Measurements from ENCODE around the gene STAC3.

The STAC3 gene

DNA sequence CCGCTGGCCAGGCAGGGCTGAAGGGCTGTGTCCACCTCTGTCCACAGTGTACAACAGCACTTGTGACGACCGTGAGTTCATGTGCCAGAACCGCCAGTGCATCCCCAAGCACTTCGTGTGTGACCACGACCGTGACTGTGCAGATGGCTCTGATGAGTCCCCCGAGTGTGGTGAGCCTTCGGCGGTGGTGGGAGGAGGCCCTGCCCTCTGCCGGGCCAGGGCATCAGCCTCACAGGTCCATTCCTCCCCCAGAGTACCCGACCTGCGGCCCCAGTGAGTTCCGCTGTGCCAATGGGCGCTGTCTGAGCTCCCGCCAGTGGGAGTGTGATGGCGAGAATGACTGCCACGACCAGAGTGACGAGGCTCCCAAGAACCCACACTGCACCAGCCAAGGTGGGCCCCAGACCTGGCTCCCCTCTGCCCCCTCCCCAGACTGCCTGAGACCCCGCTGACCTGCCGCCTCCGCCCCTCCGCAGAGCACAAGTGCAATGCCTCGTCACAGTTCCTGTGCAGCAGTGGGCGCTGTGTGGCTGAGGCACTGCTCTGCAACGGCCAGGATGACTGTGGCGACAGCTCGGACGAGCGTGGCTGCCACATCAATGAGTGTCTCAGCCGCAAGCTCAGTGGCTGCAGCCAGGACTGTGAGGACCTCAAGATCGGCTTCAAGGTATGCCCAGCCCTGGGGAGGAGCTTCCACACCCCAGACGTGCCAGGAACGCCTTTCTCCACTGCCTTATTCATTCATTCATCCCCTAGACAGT, 55.2 kb downstream of the STAC3 start:
- no peak for DNase-seq (ENCODE audit: extremely low read depth in 1 of 2, low read depth in 1 of 2)

DNA sequence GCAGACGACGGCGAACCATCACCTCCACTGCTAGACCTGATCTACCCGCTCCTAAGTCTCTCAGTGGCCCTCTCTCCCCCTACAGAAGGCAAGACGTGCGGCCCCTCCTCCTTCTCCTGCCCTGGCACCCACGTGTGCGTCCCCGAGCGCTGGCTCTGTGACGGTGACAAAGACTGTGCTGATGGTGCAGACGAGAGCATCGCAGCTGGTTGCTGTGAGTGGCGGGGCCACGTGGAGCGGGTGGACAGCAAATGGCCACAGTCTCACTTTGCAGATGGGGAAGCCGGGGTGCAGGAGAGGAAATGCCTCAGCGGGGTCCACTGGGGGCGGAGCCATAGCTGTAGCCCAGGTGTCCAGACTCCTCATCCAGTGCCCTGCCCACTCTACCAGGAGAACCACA, 55.8 kb downstream of the STAC3 start:
- no peak for DNase-seq (ENCODE audit: extremely low read depth in 1 of 2, low read depth in 1 of 2)

DNA sequence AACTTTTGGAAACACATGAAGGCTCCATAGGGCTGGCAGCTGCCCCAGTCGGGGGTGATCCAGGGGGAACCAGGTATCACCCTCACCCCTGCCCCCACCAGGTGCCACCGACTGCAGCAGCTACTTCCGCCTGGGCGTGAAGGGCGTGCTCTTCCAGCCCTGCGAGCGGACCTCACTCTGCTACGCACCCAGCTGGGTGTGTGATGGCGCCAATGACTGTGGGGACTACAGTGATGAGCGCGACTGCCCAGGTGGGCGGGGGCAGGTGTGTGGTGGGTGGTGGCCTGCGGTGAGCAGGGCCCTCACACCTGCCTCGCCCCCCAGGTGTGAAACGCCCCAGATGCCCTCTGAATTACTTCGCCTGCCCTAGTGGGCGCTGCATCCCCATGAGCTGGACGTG, 56.7 kb downstream of the STAC3 start:
- no peak for DNase-seq (ENCODE audit: extremely low read depth in 1 of 2, low read depth in 1 of 2)

DNA sequence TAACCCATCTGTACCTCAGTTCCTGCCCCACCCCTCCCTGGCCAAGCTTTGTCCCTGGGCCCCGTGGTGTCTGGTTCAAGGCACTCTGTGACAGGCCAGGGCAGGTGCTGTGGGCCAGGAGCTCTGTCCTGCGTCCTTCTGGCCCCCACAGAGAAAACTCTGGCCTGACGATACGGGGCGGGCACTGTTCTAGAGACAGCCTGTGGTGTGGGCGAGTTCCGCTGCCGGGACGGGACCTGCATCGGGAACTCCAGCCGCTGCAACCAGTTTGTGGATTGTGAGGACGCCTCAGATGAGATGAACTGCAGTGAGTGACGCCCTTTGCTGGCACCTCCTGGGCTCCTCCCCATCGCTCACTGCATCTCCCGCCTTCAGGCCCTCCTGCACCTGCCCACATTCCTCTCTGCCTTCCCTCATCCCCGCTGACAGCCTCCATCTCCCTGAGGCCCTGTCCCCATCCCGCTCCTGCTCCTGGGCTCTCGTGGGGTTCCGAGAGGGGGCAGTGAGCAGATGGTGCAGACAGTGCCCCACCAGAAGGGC, 57.2 kb downstream of the STAC3 start:
- DNase-seq (ENCODE audit: extremely low read depth in 1 of 2, low read depth in 1 of 2), result no peak
